GM12872 (cell line): Measurements from ENCODE around the gene FNDC1.
A peak's percentile ranks its signal among the peaks of the same experiment; 100 is the strongest.

Experiments
- TF ChIP-seq, protein P1 (sequence below): IDR thresholded peaks from 3 replicates; pipeline ENCODE4 v1.5.1; 2011; ENCODE audit warnings: low read depth, mild to moderate bottlenecking, low read length, moderate library complexity; ENCODE audit not compliant: insufficient read depth

The FNDC1 gene

DNA sequence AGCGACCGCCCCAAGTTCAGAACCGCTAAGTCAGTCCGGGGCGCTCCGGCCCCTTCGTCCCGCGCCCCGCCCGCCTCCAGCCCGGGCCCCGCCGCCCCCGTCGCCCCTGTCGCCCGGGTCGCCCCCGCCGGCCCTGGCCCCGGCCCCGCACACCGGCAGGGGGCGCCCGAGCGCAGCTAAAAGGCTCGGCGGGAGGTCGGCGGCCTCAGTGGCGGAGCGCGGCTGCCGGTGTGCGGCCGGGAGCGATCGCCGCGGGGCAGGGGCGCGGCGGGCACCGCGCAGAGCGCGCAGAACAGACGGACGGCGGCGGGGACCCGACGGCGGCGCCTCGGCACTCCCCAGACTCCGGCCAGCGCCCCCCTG lies at the start of gene FNDC1:
TSS of gene FNDC1 (plus strand) at position 208 of the 363 bp plus-strand sequence. CDS start 197 bp downstream, outside the sequence.
- TF ChIP-seq, protein P1, sequence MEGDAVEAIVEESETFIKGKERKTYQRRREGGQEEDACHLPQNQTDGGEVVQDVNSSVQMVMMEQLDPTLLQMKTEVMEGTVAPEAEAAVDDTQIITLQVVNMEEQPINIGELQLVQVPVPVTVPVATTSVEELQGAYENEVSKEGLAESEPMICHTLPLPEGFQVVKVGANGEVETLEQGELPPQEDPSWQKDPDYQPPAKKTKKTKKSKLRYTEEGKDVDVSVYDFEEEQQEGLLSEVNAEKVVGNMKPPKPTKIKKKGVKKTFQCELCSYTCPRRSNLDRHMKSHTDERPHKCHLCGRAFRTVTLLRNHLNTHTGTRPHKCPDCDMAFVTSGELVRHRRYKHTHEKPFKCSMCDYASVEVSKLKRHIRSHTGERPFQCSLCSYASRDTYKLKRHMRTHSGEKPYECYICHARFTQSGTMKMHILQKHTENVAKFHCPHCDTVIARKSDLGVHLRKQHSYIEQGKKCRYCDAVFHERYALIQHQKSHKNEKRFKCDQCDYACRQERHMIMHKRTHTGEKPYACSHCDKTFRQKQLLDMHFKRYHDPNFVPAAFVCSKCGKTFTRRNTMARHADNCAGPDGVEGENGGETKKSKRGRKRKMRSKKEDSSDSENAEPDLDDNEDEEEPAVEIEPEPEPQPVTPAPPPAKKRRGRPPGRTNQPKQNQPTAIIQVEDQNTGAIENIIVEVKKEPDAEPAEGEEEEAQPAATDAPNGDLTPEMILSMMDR = peak; percentile 26; the same call in 1 of the 3 replicates

DNA sequence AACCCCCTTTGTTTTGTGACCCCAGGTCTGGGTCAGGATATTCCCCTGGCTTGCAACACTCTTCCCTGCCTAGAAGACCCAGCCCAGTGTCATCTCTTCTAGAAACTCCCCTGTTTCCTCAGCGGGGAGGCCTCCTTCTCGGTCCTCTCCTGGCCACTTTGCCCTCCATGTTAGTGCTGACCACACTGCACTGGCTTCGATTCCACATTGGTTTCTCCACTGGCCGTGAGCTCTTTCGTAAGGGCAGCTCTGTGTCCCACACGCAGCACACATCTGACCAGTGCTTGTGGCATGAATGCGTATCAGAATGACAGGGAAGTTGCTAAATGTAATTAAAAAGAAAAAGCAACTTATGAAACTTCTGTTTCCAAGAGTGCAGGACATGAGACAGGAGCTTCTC lies 49.4 kb upstream of the FNDC1 start:
- TF ChIP-seq, protein P1 = no peak

DNA sequence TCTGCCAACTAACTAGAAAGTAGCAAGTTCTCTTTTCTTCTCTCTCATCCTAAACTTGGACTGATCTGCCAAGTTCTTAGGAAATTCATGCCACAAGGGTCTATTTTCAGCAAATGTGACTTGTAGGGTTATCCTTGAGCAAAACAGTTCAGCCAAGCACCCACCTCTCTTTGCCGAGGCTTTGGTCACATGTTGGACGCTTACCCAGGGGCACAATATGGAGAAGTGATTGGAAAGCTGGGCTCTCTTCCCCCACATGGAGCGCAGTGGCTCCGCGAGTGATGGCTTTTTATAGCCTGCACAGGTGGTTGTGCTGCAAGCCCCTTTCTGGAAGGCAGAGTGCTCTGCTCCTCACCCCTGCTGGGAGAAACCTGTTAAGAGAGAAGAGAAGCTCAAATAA lies 47.7 kb upstream of the FNDC1 start:
- TF ChIP-seq, protein P1 = no peak

DNA sequence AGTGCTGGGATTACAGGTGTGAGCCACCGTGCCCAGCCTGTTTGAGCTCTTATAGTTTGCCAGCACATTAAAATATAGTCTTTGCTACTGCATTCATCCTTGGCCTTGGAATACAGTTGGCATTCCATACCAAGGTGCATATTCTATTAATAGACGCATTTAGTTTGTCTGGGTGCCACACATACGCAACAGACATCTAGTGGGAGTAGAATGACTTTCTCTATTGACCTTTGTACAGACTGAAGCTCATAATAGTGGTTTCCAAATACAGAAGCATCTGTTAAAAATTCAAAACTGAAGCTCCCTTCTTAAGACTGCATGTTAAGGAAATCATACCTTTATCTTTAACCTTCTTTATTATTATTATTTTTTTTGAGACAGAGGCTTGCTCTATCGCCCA lies 46.7 kb upstream of the FNDC1 start:
- TF ChIP-seq, protein P1 = no peak

DNA sequence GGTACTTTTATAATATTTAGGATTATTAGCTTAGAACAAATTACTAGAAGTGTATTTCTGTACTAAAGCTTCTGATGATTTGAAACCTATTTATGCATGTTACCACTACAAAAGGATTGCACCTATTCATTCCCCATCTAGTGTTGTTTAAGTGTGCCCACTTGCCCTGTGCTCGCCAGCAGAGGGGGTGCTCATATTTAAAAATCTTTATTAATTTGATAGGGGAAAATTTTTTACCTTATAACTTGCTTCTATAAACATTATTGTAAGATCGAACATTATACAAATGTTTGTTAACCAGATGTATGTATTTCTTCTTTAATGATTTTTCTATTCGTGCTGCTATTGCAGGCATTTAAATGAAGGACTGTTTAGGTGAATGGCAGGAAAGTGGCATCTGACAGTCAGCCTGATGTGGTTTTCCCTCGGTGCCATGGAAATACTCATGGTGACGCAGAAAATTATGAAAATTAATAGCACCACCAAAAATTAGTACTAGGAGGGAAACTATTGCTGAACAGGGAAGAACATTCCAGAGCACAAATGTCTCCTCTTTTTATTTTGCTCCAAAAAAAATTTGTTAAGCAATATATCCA lies 44.1 kb upstream of the FNDC1 start:
- TF ChIP-seq, protein P1 = 0 out of 3 replicates have a peak, but pooled peaks have one; percentile 17

DNA sequence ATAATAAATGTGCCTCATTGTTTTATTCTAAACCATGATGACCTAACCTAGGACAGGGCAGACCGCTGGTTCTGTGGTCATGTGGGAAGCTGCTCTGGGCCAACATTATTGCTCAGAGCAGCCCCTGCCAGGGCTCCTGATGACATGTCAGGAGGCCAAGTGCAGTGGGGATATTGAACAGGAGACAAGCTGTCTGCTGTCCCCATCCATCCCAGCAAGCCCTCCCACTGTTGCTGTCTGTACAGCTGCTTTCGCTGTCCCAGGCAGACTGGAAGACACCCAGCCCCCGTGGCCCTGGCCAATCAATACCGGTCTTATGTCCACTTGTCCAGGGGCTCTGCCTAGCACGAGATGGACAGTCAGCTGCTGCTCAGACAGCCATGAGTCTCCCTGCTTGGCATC lies 43.2 kb upstream of the FNDC1 start:
- TF ChIP-seq, protein P1 = no peak

DNA sequence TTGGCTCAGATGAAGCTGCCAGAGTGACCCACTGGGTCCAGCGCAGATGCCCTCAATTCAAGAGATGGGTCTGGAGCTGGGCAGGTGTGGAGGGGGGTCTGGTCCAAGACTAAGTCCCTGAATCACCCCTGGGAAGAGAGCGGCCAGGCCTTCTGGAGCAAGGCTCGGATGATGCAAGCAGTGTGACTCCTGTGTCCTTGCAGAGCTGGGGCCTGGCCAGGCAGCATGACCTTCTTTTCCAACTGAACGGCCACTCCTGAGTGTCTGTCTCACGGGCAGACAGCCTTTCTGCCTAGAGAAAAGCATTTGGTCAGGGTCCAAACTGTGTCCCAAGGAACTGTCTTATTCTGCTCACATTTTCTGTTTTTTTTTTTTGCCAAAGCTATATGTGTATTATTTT lies 42.6 kb upstream of the FNDC1 start:
- TF ChIP-seq, protein P1 = no peak
